GM23338 (cell line): ENCODE results near the gene REEP3. TPM values are rescaled to one million over a fixed set of nuclear protein-coding genes. Genes with fewer than 3 reads are reported as not detected.

Experiments used
- ATAC-seq: fragments of 200-7000 bp; cut with Tn5 transposase; 3 replicates; pipeline ENCODE4 v1.9.1; 2020
- DNase-seq: peaks from one replicate; pipeline ENCODE4 v3.0.0-alpha.2; 2015; ENCODE audit warnings: low spot score
- H2AFZ ChIP-seq: fragments of 200-600 bp; sonication (generic); 2 replicates; pipeline ENCODE4 v1.8.0; 2016; ENCODE audit warnings: antibody characterized with exemption, mild to moderate bottlenecking, moderate library complexity
- H3F3A ChIP-seq: fragments of 200-600 bp; sonication (generic); replicated peaks from 2 replicates; pipeline ENCODE4 v1.8.0; 2017; ENCODE audit warnings: antibody characterized with exemption, mixed run types, low read depth
- H3K27ac ChIP-seq: fragments of 200-600 bp; sonication (generic); 2 replicates; pipeline ENCODE4 v1.6.1; 2016; ENCODE audit warnings: low read depth
- H3K27me3 ChIP-seq: fragments of 200-600 bp; sonication (generic); 2 replicates; pipeline ENCODE4 v1.8.0; 2016; ENCODE audit warnings: mild to moderate bottlenecking, mixed run types, moderate library complexity; ENCODE audit not compliant: insufficient read depth
- H3K36me3 ChIP-seq: fragments of 200-600 bp; sonication (generic); 2 replicates; pipeline ENCODE4 v1.8.0; 2016; ENCODE audit warnings: mild to moderate bottlenecking; ENCODE audit not compliant: insufficient read depth
- H3K4me1 ChIP-seq: fragments of 200-600 bp; sonication (generic); 2 replicates; pipeline ENCODE4 v1.8.0; 2016; ENCODE audit warnings: mild to moderate bottlenecking, moderate library complexity; ENCODE audit not compliant: insufficient read depth
- H3K4me2 ChIP-seq: fragments of 200-600 bp; sonication (generic); 2 replicates; pipeline ENCODE4 v1.7.1; 2017; ENCODE audit warnings: mixed run types
- H3K4me3 ChIP-seq: fragments of 200-600 bp; sonication (generic); 2 replicates; pipeline ENCODE4 v1.6.1; 2016; ENCODE audit warnings: mixed run types
- H3K79me2 ChIP-seq: fragments of 200-600 bp; sonication (generic); replicated peaks from 2 replicates; pipeline ENCODE4 v1.8.0; 2017; ENCODE audit warnings: mild to moderate bottlenecking; ENCODE audit not compliant: insufficient read depth
- H3K9me2 ChIP-seq: fragments of 200-600 bp; sonication (generic); 2 replicates; pipeline ENCODE4 v1.8.0; 2017; ENCODE audit not compliant: insufficient read depth
- H4K20me1 ChIP-seq: fragments of 200-600 bp; sonication (generic); replicated peaks from 2 replicates; pipeline ENCODE4 v1.8.0; 2017; ENCODE audit warnings: mild to moderate bottlenecking; ENCODE audit not compliant: insufficient read depth
- H3K27ac Mint-ChIP-seq: 2 replicates; pipeline ENCODE4 v1.8.0; 2020; ENCODE audit warnings: inconsistent platforms, mild to moderate bottlenecking, moderate library complexity, mixed read lengths
- H3K27me3 Mint-ChIP-seq: 3 replicates; pipeline ENCODE4 v1.8.0; 2022; ENCODE audit warnings: low read depth, mild to moderate bottlenecking, moderate library complexity, mixed read lengths, inconsistent platforms; ENCODE audit not compliant: insufficient read depth, poor library complexity
- H3K36me3 Mint-ChIP-seq: 3 replicates; pipeline ENCODE4 v1.8.0; 2021; ENCODE audit warnings: low read depth, mild to moderate bottlenecking, inconsistent platforms, moderate library complexity, mixed read lengths
- H3K4me1 Mint-ChIP-seq: 3 replicates; pipeline ENCODE4 v1.8.0; 2020; ENCODE audit warnings: mild to moderate bottlenecking, inconsistent platforms, mixed read lengths
- H3K4me3 Mint-ChIP-seq: 3 replicates; pipeline ENCODE4 v1.8.0; 2021; ENCODE audit warnings: moderate library complexity, mild to moderate bottlenecking, inconsistent platforms, mixed read lengths
- H3K9me3 Mint-ChIP-seq: 3 replicates; pipeline ENCODE4 v1.8.0; 2020; ENCODE audit warnings: moderate library complexity, mild to moderate bottlenecking, inconsistent platforms, mixed read lengths
- CREB1 ChIP-seq: fragments of 250-450 bp; sonication (Bioruptor Pico); IDR thresholded peaks from 2 replicates; pipeline ENCODE4 v1.5.0; 2020; ENCODE audit warnings: low read depth, mild to moderate bottlenecking, moderate library complexity
- ETS1 ChIP-seq: IDR thresholded peaks from 2 replicates; pipeline ENCODE4 v1.6.1; 2016; ENCODE audit warnings: antibody characterized with exemption
- EZH2phosphoT487 ChIP-seq: fragments of 200-600 bp; sonication (generic); IDR thresholded peaks from one replicate; pipeline ENCODE4 v1.8.1; 2018; ENCODE audit warnings: antibody characterized with exemption; ENCODE audit not compliant: unreplicated experiment
- JUNB ChIP-seq: IDR thresholded peaks from one replicate; pipeline ENCODE4 v1.6.1; 2016; ENCODE audit warnings: antibody characterized with exemption; ENCODE audit not compliant: unreplicated experiment
- NANOG ChIP-seq: IDR thresholded peaks from 2 replicates; pipeline ENCODE4 v1.6.1; 2016; ENCODE audit warnings: antibody characterized with exemption, borderline replicate concordance
- REST ChIP-seq: IDR thresholded peaks from one replicate; pipeline ENCODE4 v1.6.1; 2018; ENCODE audit warnings: antibody characterized with exemption; ENCODE audit not compliant: unreplicated experiment
- STAT1 ChIP-seq: IDR thresholded peaks from one replicate; pipeline ENCODE4 v1.6.1; 2016; ENCODE audit warnings: antibody characterized with exemption; ENCODE audit not compliant: unreplicated experiment
- ZNF114 ChIP-seq: fragments of 250-450 bp; sonication (Bioruptor Pico); IDR thresholded peaks from 2 replicates; pipeline ENCODE4 v1.5.0; 2020; ENCODE audit warnings: mild to moderate bottlenecking, moderate library complexity
- ZNF331 ChIP-seq: fragments of 250-450 bp; sonication (Bioruptor Pico); IDR thresholded peaks from 2 replicates; pipeline ENCODE4 v1.5.0; 2020; ENCODE audit warnings: low read depth, mild to moderate bottlenecking, moderate library complexity
- polyA plus RNA-seq: library from polyadenylated mRNA; unstranded; fragments of >200 nt; fragmentation: Nextera tagmentation; extraction: Ambion mirVana; gene quantifications from 2 replicates; pipeline ENCODE4 v1.2.1, GENCODE V29; 2016
- total RNA-seq: library from RNA; depleted of rRNA; stranded (reverse); fragments of >200 nt; shearing (Covaris generic); gene quantifications from 2 replicates; pipeline ENCODE4 v1.2.3, GENCODE V29; 2014
- TF ChIP-seq, protein P1 (sequence below), 2 experiments: fragments of 200-600 bp in 1 of 2; sonication (generic) in 1 of 2; conservative IDR thresholded peaks; 2 replicates each; pipeline versions ENCODE4 v1.5.1 to v1.6.1; 2016 to 2017; ENCODE audit warnings: antibody characterized with exemption in 2 of 2, low read depth in 2 of 2, mild to moderate bottlenecking in 2 of 2, moderate library complexity in 1 of 2

REEP3 gene
- total and polyA plus RNA-seq, 2 experiments from 2014 or later, result 29.5 to 48.7 TPM

- TF ChIP-seq, protein P1, sequence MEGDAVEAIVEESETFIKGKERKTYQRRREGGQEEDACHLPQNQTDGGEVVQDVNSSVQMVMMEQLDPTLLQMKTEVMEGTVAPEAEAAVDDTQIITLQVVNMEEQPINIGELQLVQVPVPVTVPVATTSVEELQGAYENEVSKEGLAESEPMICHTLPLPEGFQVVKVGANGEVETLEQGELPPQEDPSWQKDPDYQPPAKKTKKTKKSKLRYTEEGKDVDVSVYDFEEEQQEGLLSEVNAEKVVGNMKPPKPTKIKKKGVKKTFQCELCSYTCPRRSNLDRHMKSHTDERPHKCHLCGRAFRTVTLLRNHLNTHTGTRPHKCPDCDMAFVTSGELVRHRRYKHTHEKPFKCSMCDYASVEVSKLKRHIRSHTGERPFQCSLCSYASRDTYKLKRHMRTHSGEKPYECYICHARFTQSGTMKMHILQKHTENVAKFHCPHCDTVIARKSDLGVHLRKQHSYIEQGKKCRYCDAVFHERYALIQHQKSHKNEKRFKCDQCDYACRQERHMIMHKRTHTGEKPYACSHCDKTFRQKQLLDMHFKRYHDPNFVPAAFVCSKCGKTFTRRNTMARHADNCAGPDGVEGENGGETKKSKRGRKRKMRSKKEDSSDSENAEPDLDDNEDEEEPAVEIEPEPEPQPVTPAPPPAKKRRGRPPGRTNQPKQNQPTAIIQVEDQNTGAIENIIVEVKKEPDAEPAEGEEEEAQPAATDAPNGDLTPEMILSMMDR (conservative IDR thresholded peaks at IDR 0.05; ENCODE audit: low read depth in 2 of 2), result no peak
- no peak for TF ChIP-seq ETS1
- no peak for TF ChIP-seq REST
- no peak for TF ChIP-seq ZNF331
- no peak for TF ChIP-seq CREB1 (CRISPR knock-in tag)
- no peak for TF ChIP-seq NANOG
- no peak for TF ChIP-seq ZNF114
These were observed 120.6 kb downstream of the REEP3 start (continued) for GRCh38 chr10:63641799-63642198.

GRCh38 chr10:63642808-63643207, 121.6 kb downstream of the REEP3 start:
- no peaks in the 10 kb centered on the region for H4K20me1 ChIP-seq
- Mint-ChIP-seq H3K36me3 (no peaks in the 10 kb centered on the region), H3K4me3 (no peak overlapping the region), H3K4me1 (peaks cover 13% of the 10 kb centered on the region), H3K27ac (no peak overlapping the region), H3K9me3 (no peaks in the 10 kb centered on the region), H3K27me3 (no peaks in the 10 kb centered on the region)
- no peak overlapping the region for H2AFZ ChIP-seq
- DNase-seq (no peak), ATAC-seq (no peak)
- H3F3A ChIP-seq, result no peaks in the 10 kb centered on the region
- no peaks in the 10 kb centered on the region for H3K27me3 ChIP-seq
- H3K79me2 ChIP-seq, result no peaks in the 10 kb centered on the region
- H3K36me3 ChIP-seq, result no peaks in the 10 kb centered on the region
- no peak overlapping the region for H3K27ac ChIP-seq
- H3K4me1 ChIP-seq, result peaks cover 6% of the 10 kb centered on the region; the same call in 1 of the 2 replicates
- no peak overlapping the region for H3K4me2 ChIP-seq
- no peak overlapping the region for H3K4me3 ChIP-seq
- H3K9me2 ChIP-seq, result peaks cover 5% of the 10 kb centered on the region; the same call in 1 of the 2 replicates
- TF ChIP-seq ZNF331 (no peak), STAT1 (no peak), NANOG (no peak), REST (no peak), JUNB (no peak), ZNF114 (no peak), EZH2phosphoT487 (no peak), ETS1 (no peak)
- TF ChIP-seq, protein P1 (conservative IDR thresholded peaks at IDR 0.05; ENCODE audit: low read depth in 2 of 2), result no peak
